ENCODE data around the gene HMGCS1. TPM values are rescaled to one million over a fixed set of nuclear protein-coding genes. Genes with fewer than 3 reads are reported as not detected.

Gene HMGCS1
- total RNA-seq, 4 donors from 2014 or later = 92.4 to 160 (median 119) TPM

DNA sequence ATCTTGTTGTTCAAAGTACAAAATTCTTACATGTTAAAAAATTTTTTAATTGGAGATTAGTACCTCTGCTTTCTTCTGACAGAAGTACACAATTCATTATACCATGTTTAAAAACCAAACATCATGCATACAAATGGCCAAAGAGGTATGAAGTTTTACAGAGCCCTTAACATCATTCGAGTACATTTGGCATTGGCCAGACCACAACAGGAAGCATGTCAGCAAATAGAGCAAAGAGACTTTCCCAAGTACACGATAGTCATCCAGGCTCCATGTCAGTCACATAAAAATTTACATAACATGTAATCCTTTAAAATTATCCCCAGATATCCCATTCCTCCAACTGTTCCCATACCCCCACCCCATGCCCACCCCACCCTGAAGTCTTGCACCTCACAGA is 22.5 kb downstream of the HMGCS1 start:
- DNase-seq (ENCODE audit: low spot score in 2 of 2) = no peak
- H3K4me3 ChIP-seq = no peak overlapping the region
- peaks cover 60% of the 10 kb centered on the region for H3K36me3 ChIP-seq
- TF ChIP-seq POLR2A (IDR thresholded peaks at IDR 0.05) (no peak), POLR2AphosphoS5 (IDR thresholded peaks at IDR 0.05) (no peak), EP300 (IDR thresholded peaks at IDR 0.05) (no peak)
- TF ChIP-seq, protein P1, sequence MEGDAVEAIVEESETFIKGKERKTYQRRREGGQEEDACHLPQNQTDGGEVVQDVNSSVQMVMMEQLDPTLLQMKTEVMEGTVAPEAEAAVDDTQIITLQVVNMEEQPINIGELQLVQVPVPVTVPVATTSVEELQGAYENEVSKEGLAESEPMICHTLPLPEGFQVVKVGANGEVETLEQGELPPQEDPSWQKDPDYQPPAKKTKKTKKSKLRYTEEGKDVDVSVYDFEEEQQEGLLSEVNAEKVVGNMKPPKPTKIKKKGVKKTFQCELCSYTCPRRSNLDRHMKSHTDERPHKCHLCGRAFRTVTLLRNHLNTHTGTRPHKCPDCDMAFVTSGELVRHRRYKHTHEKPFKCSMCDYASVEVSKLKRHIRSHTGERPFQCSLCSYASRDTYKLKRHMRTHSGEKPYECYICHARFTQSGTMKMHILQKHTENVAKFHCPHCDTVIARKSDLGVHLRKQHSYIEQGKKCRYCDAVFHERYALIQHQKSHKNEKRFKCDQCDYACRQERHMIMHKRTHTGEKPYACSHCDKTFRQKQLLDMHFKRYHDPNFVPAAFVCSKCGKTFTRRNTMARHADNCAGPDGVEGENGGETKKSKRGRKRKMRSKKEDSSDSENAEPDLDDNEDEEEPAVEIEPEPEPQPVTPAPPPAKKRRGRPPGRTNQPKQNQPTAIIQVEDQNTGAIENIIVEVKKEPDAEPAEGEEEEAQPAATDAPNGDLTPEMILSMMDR (IDR thresholded peaks at IDR 0.05) = no peak
- no peak overlapping the region for H3K27ac ChIP-seq
- WGBS = 74% methylated on average over 2 of the region's 2 CpGs
- no peaks in the 10 kb centered on the region for H3K27me3 ChIP-seq
- H3K4me1 ChIP-seq = no peaks in the 10 kb centered on the region
- no peaks in the 10 kb centered on the region for H3K9me3 ChIP-seq

DNA sequence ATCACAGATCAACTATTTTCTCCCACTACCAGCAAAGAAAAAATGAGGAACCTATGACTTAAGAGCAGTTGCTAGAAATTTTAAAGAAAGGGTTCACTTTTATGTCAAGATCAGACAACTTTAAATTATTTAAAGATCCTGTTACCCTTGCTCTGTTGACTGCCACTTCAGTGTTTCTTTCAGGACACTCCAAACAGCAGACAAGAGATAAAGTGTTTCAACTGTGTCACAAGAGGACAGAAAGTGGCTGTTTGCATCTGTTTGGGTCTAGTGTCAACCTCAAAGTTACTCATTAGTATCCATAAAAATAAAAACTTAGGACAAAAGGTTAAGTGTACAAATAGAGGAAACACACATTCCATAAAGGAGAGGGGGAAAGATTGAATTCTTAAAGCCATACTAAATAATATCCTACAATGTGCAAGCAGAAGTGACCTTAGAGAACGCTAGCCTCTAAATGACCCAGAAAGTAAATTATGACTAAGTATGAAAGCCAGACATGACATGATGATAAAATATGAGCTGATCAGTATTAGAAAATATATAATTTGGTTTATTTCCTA is 24.9 kb downstream of the HMGCS1 start:
- 87% methylated on average over 1 of the region's 1 CpG for WGBS
- no peaks in the 10 kb centered on the region for H3K9me3 ChIP-seq
- no peak overlapping the region for H3K4me3 ChIP-seq
- no peak overlapping the region for H3K27ac ChIP-seq
- TF ChIP-seq, protein P1 (IDR thresholded peaks at IDR 0.05) = no peak
- no peak for TF ChIP-seq POLR2A (IDR thresholded peaks at IDR 0.05)
- no peak for TF ChIP-seq EP300 (IDR thresholded peaks at IDR 0.05)
- TF ChIP-seq POLR2AphosphoS5 (IDR thresholded peaks at IDR 0.05) = no peak
- no peaks in the 10 kb centered on the region for H3K4me1 ChIP-seq
- peaks cover 38% of the 10 kb centered on the region for H3K36me3 ChIP-seq
- no peak for DNase-seq (ENCODE audit: low spot score in 2 of 2)
- H3K27me3 ChIP-seq = no peaks in the 10 kb centered on the region

DNA sequence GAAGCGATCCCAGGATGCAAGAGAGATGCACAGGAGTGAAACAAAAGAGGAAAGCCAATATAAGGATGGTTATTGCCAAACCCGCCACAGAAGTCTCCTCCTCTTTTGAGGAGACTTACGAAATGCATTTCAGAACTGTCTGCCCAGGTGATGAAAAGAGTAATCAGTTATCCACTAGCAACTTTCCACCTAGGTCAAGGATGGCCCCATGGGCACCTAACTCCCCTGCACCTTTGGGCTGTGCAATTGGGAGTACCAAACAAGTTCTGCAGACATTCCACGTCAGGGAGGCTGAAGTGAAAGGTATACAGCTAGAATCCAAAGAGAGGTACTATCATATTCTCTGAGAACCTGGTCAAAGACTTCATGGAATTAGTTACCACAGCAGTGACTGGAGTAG is 25.7 kb downstream of the HMGCS1 start:
- no peaks in the 10 kb centered on the region for H3K9me3 ChIP-seq
- 98% methylated on average over 4 of the region's 4 CpGs for WGBS
- no peak overlapping the region for H3K4me3 ChIP-seq
- H3K4me1 ChIP-seq = no peaks in the 10 kb centered on the region
- H3K27ac ChIP-seq = no peak overlapping the region
- TF ChIP-seq, protein P1 (IDR thresholded peaks at IDR 0.05) = no peak
- TF ChIP-seq EP300 (IDR thresholded peaks at IDR 0.05) = no peak
- TF ChIP-seq POLR2A (IDR thresholded peaks at IDR 0.05) = no peak
- no peak for TF ChIP-seq POLR2AphosphoS5 (IDR thresholded peaks at IDR 0.05)
- peaks cover 30% of the 10 kb centered on the region for H3K36me3 ChIP-seq
- no peaks in the 10 kb centered on the region for H3K27me3 ChIP-seq
- DNase-seq (ENCODE audit: low spot score in 2 of 2) = no peak

DNA sequence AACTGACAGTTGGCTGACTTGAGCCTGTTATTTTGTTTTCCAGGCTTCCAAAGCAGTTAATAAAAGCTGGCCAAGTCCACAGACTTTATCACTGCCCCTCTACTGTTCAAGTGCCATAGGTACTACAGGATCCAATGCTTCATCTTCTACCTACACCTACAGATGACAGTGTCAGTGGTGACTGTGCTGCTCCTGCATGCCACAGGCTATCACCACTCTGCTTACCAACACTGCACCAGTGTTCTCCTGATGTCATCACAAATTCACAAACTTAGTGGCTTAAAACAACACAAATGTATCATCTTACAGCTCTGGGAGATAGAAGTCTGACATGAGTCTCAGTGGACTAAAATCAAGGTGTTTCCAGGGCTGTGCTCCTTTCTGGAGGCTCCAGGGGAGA is 26.6 kb downstream of the HMGCS1 start:
- Histone ChIP-seq H3K27ac (no peak overlapping the region), H3K4me1 (no peaks in the 10 kb centered on the region), H3K36me3 (peaks cover 21% of the 10 kb centered on the region), H3K27me3 (no peaks in the 10 kb centered on the region), H3K9me3 (no peaks in the 10 kb centered on the region), H3K4me3 (no peak overlapping the region)
- TF ChIP-seq EP300 (IDR thresholded peaks at IDR 0.05) = no peak
- TF ChIP-seq, protein P1 (IDR thresholded peaks at IDR 0.05) = no peak
- TF ChIP-seq POLR2AphosphoS5 (IDR thresholded peaks at IDR 0.05) = no peak
- TF ChIP-seq POLR2A (IDR thresholded peaks at IDR 0.05) = no peak
- no peak for DNase-seq (ENCODE audit: low spot score in 2 of 2)

DNA sequence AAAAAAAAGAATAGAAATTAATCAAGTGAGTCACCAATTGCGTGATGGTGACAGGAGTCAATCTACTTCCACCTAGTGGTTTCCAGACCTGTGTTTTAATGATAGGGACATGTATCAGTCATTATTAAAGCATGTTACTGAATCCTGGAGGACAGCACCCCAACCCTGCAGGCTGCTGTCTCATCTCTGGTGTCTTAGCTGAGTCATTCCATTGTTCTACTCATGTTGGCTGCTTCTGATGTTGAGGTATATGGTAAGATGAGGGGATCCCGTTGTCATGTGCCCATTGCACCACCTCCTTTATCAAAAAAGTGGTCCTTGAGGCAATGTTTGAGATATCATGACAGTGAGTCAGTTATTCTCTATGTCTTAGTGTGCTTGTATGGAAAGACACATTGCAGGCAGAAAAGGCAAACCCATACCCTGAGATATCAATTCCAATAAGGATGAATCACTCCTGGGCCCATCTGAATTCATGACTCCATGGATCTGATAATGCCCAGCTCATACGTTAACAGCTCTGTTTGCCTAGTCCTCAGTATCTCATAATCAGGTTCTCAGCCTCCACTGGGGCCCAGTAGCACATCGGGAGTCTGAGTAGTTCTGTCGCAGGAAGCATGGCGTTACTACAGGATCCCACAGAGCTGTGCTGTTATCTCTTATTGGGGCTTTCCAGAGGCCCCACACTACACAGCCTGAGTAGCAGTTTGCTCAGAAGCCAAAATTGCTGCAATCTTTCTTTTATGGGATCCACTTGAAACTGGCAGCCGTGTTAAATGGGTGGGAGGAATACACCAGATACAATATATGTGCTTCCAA is 31.2 kb downstream of the HMGCS1 start:
- WGBS = 80% methylated on average over 7 of the region's 7 CpGs
- no peak for DNase-seq (ENCODE audit: low spot score in 2 of 2)
- H3K36me3 ChIP-seq = peaks cover 3% of the 10 kb centered on the region
- H3K27ac ChIP-seq = no peak overlapping the region
- no peaks in the 10 kb centered on the region for H3K27me3 ChIP-seq
- H3K9me3 ChIP-seq = no peaks in the 10 kb centered on the region
- TF ChIP-seq POLR2AphosphoS5 (IDR thresholded peaks at IDR 0.05) (no peak), POLR2A (IDR thresholded peaks at IDR 0.05) (no peak), EP300 (IDR thresholded peaks at IDR 0.05) (no peak)
- TF ChIP-seq, protein P1 (IDR thresholded peaks at IDR 0.05) = no peak
- H3K4me1 ChIP-seq = no peaks in the 10 kb centered on the region
- H3K4me3 ChIP-seq = no peak overlapping the region
